Epidermal melanocyte (primary cell): ENCODE measurements around the gene CDC34.

Source experiments
- DNase-seq: peaks from one replicate; pipeline ENCODE4 v3.0.0; 2011; ENCODE audit warnings: low spot score; ENCODE audit not compliant: insufficient read length

The CDC34 gene

GRCh38 chr19:541699-542098 is 10.1 kb downstream of the CDC34 start:
- DNase-seq: no peak

DNA sequence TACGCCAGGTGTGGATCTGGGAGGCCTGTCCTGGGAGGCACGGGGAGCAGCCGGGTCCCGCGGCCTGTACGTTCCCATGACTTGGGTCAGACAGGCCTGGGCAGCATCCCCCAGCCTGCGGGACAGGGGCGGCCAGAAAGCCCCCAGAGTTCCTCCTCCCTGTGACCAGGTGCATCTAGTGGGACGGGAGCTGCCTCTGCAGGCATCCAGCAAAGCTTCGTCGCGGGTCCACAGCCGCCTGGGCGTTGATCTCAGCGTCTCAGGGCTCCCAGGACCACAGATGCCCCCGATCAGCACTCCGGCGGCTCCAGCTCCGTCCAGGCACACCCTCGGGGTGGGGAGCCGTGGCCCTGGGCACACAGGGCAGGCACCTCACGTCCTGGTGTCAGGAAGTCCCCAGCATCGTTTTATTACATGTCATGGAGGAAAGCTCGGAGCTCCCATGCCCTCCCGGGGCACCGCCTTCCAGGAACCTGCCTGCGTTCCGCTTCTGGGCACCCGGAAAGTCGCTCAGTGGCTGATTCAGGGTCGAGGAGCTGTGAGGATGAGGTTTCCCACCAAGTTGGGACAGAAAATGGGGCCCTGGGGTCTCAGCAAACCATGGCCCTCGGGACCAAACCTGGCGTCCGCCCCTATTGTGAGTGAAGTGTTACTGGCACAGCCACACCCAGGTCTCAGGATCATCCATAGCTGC is 10.8 kb downstream of the CDC34 start:
- no peak for DNase-seq

- no peak for DNase-seq
These were observed 12.5 kb downstream of the CDC34 start, which contains the start of gene GZMM for GRCh38 chr19:543910-544608. Gene GZMM (plus strand): TSS chr19:544053. CDS start chr19:544072, 19 bp downstream.

- no peak for DNase-seq
These were observed 15.6 kb downstream of the CDC34 start for GRCh38 chr19:547117-547516.

GRCh38 chr19:547836-548720 is 16.5 kb downstream of the CDC34 start:
- DNase-seq: no peak

- DNase-seq: no peak
These were observed 17.6 kb downstream of the CDC34 start for GRCh38 chr19:548886-549830.

GRCh38 chr19:554817-555216 is 23.3 kb downstream of the CDC34 start:
- DNase-seq: no peak

DNA sequence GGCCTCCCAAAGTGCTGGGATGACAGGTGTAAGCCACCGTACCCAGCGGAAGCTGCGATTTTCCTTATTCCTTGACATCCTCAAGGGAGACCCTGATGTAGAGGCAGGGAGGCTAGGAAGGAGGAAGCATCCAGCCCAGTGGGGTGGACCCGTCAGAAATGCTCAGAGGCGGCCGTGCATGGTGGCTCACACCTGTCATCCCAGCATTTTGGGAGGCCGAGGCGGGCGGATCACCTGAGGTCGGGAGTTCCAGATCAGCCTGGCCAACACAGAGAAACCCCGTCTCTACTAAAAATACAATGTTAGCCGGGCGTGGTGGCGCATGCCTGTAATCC is 23.9 kb downstream of the CDC34 start:
- no peak for DNase-seq

- no peak for DNase-seq
These were observed 25.2 kb downstream of the CDC34 start for GRCh38 chr19:556611-557382.

GRCh38 chr19:558770-559439 is 27.3 kb downstream of the CDC34 start:
- DNase-seq: no peak

- DNase-seq: no peak
These were observed 28.6 kb downstream of the CDC34 start for GRCh38 chr19:560121-560520.

DNA sequence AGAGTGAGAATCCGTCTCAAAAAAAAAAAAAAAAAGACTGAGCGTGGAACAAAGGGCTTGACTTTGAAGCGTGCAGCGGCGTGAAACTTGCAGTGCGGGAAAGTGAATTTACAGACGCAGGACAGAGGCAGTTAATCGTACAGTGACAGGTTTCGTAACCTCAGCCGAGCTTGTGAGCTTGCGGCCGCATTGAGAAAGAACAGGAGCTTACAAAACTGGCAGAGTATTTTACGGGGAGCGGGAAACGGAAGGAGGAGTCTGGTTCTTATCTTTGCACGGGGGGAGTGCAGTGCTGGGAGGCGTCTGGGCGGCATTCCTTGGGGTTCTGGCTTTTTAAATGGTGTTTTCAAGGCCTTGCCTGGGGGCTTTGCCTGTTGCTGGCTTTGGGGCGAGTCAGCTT is 34.8 kb downstream of the CDC34 start:
- DNase-seq: no peak

- DNase-seq: no peak
These were observed 35.3 kb downstream of the CDC34 start for GRCh38 chr19:566844-567243.

GRCh38 chr19:567296-567900 is 35.8 kb downstream of the CDC34 start:
- no peak for DNase-seq

DNA sequence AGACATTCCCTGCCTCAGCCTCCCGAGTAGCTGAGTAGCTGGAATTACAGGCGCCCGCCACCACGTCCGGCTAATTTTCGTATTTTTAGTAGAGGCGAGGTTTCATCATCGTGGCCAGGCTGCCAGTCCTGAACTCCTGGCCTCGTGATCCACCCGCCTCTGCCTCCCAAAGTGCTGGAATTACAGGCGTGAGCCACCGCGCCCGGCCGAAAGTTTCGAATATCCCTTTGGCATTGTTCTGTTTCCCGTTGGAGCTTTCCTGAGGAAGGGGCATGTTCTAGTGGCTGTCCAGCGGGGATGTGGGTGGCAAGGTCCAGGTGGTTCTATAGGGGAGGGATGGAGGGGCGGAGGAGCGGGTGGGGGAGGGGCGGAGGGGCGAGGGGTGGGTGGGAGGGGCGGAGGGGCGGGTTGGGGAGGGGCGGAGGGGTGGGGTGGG is 38.7 kb downstream of the CDC34 start:
- no peak for DNase-seq

DNA sequence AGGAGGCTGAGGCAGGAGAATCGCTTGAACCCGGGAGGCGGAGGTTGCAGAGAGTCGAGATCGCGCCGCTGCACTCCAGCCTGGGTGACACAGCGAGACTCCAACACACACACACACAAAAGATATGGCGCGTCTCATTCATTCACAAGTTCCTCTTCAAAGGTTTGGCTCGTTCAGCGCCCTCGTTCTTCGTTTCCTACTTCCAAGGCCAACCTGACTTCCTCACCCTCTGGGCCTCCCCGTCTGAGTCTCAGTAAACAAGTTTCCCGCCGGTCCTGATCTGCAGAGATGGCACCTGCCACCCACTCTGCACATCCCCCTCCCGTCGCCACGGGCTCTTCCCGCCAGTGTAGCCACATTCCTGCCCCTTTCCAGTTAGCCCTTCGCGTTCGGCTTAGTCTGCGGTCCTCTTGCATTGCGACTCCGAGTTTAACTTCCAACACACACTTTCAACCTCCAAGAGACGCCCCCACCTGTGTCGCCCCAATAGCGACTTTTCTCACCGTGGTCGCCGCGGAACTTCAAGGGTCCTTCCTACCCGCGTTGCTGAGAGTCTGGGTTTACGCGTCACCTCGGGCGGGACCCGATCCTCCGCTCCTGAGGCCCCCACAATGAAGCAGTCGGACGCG is 39.5 kb downstream of the CDC34 start:
- DNase-seq: no peak

GRCh38 chr19:571566-571974 is 40.0 kb downstream of the CDC34 start:
- no peak for DNase-seq

GRCh38 chr19:572140-572742 is 40.7 kb downstream of the CDC34 start, which contains the start of gene BSG:
Gene BSG (plus strand): TSS chr19:572596. CDS start chr19:572635, 39 bp downstream.
- peak; percentile 99 for DNase-seq
